Upper lobe of left lung (tissue), 6 donors: ENCODE data around the gene FMR1. TPM values are rescaled to one million over a fixed set of nuclear protein-coding genes. Genes with fewer than 3 reads are reported as not detected.

Experiments
- ATAC-seq, 2 donors: fragments of 200-7000 bp; cut with Tn5 transposase; one replicate each; pipeline ENCODE4 v1.9.1; 2022; ENCODE audit warnings: mild to moderate bottlenecking in 2 of 2, moderate library complexity in 2 of 2; ENCODE audit not compliant: low FRiP score in 2 of 2
- DNase-seq, 2 donors: peaks; one replicate each; pipeline ENCODE4 v3.0.0-alpha.2; 2019 to 2020
- H3K27ac ChIP-seq, 4 donors: fragments of 200-600 bp; sonication (generic); one replicate each; pipeline ENCODE4 v1.5.1; 2016 to 2019
- H3K27me3 ChIP-seq, 4 donors: fragments of 200-600 bp; sonication (generic); one replicate each; pipeline ENCODE4 v1.5.1; 2017 to 2019
- H3K36me3 ChIP-seq, 4 donors: fragments of 200-600 bp; sonication (generic); one replicate each; pipeline ENCODE4 v1.5.1; 2016 to 2019
- H3K4me1 ChIP-seq, 4 donors: fragments of 200-600 bp; sonication (generic); one replicate each; pipeline ENCODE4 v1.5.1; 2018 to 2019
- H3K4me3 ChIP-seq, 4 donors: fragments of 200-600 bp; sonication (generic); one replicate each; pipeline ENCODE4 v1.5.1; 2017 to 2019; ENCODE audit warnings: mild to moderate bottlenecking in 2 of 4, moderate library complexity in 1 of 4
- H3K9me3 ChIP-seq, 4 donors: fragments of 200-600 bp; sonication (generic); one replicate each; pipeline ENCODE4 v1.5.1; 2018 to 2019
- EP300 ChIP-seq, 4 donors: sonication (generic); formaldehyde crosslinking; IDR thresholded peaks; one replicate each; pipeline ENCODE4 v1.5.1; 2017; ENCODE audit warnings: antibody characterized with exemption in 4 of 4, control low read depth in 2 of 4
- POLR2A ChIP-seq, 4 donors: fragments of 450-650 bp; IDR thresholded peaks; one replicate each; pipeline ENCODE4 v1.5.1; 2016 to 2017; ENCODE audit warnings: antibody characterized with exemption in 4 of 4, mild to moderate bottlenecking in 2 of 4
- POLR2AphosphoS5 ChIP-seq, 2 donors: sonication (generic); formaldehyde crosslinking; IDR thresholded peaks; one replicate each; pipeline ENCODE4 v1.5.1; 2017; ENCODE audit warnings: antibody characterized with exemption in 2 of 2
- WGBS, 2 donors: methylation state at CpG; one replicate each; pipeline ENCODE4 v1.1.5; 2017 to 2018; 5-methylcytosine and 5-hydroxymethylcytosine counted together
- total RNA-seq, 6 donors: library from RNA; depleted of rRNA in 4 of 6; stranded (reverse); fragments of >200 nt in 4 of 6; gene quantifications; one replicate each; pipeline versions ENCODE4 v1.1.0 to v1.2.1, GENCODE V29; 2016 to 2021
- TF ChIP-seq, protein P1 (sequence below), 6 experiments: fragments of 450-650 bp in 4 of 6; fragments of 200-600 bp in 2 of 6; sonication (generic) in 2 of 6; IDR thresholded peaks; one replicate each; pipeline ENCODE4 v1.5.1; 2016 to 2019; ENCODE audit warnings: antibody characterized with exemption in 6 of 6
- donor health status: DM: no; HTN: no; CAD: no; lungs with moderate emphysema.
- donor health status: DM: no; HTN: yes; CAD: no; lungs with severe emphysema.

FMR1 gene
- total RNA-seq, 6 donors from 2014 or later: 29.2 to 76.4 (median 39.7) TPM

DNA sequence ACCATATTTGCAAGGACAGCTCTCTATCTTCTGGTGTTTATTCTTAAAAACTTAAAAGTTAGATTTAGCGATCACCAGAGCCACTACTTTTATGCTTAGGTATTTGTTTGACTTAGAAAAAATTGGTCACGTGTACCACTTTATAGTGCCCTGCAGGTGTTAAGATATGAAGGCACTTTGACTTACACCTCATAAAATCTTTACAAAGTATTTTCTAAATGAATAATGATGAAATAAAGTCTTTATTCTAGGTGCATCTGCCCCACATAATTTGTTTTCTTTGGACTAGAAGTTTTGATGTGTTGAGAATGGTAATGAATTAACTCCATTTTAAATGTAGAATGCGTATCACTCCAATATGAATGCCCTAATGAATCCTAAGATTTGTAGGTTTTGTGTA lies 2.9 kb downstream of the FMR1 start:
- no peak for DNase-seq
- Histone ChIP-seq H3K27me3 (no peaks in the 10 kb centered on the region), H3K4me1 (peaks cover 0 to 15% (median 5%) of the 10 kb centered on the region in 4 donors), H3K36me3 (no peaks in the 10 kb centered on the region), H3K4me3 (no peak overlapping the region), H3K9me3 (no peaks in the 10 kb centered on the region), H3K27ac (no peak overlapping the region)
- TF ChIP-seq, protein P1, sequence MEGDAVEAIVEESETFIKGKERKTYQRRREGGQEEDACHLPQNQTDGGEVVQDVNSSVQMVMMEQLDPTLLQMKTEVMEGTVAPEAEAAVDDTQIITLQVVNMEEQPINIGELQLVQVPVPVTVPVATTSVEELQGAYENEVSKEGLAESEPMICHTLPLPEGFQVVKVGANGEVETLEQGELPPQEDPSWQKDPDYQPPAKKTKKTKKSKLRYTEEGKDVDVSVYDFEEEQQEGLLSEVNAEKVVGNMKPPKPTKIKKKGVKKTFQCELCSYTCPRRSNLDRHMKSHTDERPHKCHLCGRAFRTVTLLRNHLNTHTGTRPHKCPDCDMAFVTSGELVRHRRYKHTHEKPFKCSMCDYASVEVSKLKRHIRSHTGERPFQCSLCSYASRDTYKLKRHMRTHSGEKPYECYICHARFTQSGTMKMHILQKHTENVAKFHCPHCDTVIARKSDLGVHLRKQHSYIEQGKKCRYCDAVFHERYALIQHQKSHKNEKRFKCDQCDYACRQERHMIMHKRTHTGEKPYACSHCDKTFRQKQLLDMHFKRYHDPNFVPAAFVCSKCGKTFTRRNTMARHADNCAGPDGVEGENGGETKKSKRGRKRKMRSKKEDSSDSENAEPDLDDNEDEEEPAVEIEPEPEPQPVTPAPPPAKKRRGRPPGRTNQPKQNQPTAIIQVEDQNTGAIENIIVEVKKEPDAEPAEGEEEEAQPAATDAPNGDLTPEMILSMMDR (IDR thresholded peaks at IDR 0.05): no peak
- TF ChIP-seq EP300 (IDR thresholded peaks at IDR 0.05) (no peak), POLR2A (IDR thresholded peaks at IDR 0.05) (no peak), POLR2AphosphoS5 (IDR thresholded peaks at IDR 0.05) (no peak)
- WGBS, 2 donors: 59 to 60% methylated on average over 3 of the region's 3 CpGs
- ATAC-seq: no peak

GRCh38 chrX:147916375-147916968 lies 4.8 kb downstream of the FMR1 start:
- DNase-seq (no peak), ATAC-seq (no peak)
- Histone ChIP-seq H3K9me3 (no peaks in the 10 kb centered on the region), H3K27ac (no peak overlapping the region), H3K27me3 (no peaks in the 10 kb centered on the region), H3K4me1 (peaks cover 0 to 15% (median 5%) of the 10 kb centered on the region in 4 donors), H3K4me3 (no peak overlapping the region), H3K36me3 (no peaks in the 10 kb centered on the region)
- TF ChIP-seq, protein P1 (IDR thresholded peaks at IDR 0.05): no peak
- TF ChIP-seq POLR2AphosphoS5 (IDR thresholded peaks at IDR 0.05) (no peak), EP300 (IDR thresholded peaks at IDR 0.05) (no peak), POLR2A (IDR thresholded peaks at IDR 0.05) (no peak)
- 70 to 86% methylated on average over 5 to 6 of the region's 6 CpGs for WGBS, 2 donors

DNA sequence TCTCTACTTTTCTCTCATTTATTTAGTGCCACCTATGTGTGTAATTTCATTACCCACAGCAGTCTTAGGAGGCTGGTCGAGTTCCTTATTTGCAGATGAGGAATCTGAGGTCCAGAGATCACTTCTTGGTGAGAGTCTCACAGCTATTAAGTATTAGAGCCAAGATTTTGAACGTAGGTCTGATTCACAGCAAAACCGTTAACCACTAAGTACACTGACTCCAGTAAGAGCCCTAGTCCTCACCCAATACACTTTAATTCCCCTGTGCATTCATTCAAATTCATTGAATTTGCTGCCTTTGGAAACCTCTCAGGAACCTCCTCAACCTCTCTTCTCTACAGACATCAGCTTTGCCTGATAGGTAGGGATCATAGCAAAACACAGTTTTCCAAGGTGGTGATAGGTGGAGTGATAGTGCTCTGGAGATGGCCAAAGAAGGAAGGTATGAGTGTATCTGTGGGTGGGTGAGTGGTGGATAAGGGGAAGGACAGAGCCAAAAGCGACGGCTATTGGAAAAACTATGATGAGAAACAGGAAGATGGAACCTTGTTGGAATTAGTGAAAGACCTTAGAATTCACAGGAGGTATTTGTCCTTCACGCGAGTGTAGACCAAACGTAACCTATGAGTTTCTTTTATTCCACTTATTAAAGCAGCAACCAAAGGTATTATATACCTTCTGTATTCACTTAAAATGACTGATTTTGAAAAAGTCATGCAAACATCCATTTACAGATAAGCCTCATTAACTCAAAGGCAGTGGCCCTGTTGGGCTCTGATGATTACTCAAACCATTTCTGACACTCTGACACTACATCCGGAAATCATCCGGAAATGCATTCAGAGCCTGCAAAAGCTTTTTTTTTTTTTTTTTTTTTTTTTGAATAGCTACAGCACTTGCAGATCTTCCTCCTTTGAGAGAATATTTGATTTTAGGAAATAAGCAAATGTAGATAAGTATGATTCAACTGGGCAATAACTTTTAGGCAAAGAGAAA lies 6.3 kb downstream of the FMR1 start:
- ATAC-seq (no peak), DNase-seq (no peak)
- H3K36me3 ChIP-seq: no peaks in the 10 kb centered on the region
- TF ChIP-seq POLR2AphosphoS5 (IDR thresholded peaks at IDR 0.05) (no peak), EP300 (IDR thresholded peaks at IDR 0.05) (no peak), POLR2A (IDR thresholded peaks at IDR 0.05) (no peak)
- TF ChIP-seq, protein P1 (IDR thresholded peaks at IDR 0.05): no peak
- peaks cover 0 to 15% (median 5%) of the 10 kb centered on the region in 4 donors for H3K4me1 ChIP-seq
- 52 to 61% methylated on average over 10 of the region's 10 CpGs for WGBS, 2 donors
- no peak overlapping the region for H3K27ac ChIP-seq
- no peaks in the 10 kb centered on the region for H3K27me3 ChIP-seq
- H3K9me3 ChIP-seq: no peaks in the 10 kb centered on the region
- H3K4me3 ChIP-seq: no peak overlapping the region

DNA sequence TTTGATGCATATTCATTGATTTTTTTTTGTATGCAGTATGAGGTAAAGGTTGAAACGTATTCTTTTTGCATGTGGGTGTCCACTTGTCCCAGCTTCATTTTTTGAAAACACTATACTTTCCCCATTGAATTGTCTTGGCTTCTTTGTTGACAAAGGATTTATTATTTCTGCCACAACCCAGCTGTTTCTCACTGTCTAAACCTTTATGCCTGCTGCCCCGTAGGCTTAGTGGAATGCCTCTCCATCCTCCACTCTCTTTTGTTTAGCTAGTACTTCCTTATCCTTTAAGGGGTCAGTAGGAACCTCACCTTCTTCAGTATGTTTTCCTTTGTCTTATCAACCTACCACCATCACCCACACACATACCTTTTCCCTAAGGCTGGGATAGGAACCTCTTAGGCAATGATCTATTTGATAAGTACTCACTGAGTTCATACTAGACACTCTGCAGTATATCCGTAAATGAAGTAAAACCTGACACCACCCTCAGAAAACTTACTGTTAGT lies 8.5 kb downstream of the FMR1 start:
- Histone ChIP-seq H3K27ac (no peak overlapping the region), H3K9me3 (no peaks in the 10 kb centered on the region), H3K27me3 (no peaks in the 10 kb centered on the region), H3K36me3 (no peaks in the 10 kb centered on the region), H3K4me3 (no peak overlapping the region), H3K4me1 (peaks cover 0 to 6% (median 0%) of the 10 kb centered on the region in 4 donors)
- DNase-seq (no peak), ATAC-seq (no peak)
- WGBS, 2 donors: 68 to 73% methylated on average over 3 of the region's 3 CpGs
- TF ChIP-seq, protein P1 (IDR thresholded peaks at IDR 0.05): no peak
- TF ChIP-seq POLR2A (IDR thresholded peaks at IDR 0.05) (no peak), POLR2AphosphoS5 (IDR thresholded peaks at IDR 0.05) (no peak), EP300 (IDR thresholded peaks at IDR 0.05) (no peak)
